Progenitor cell of endocrine pancreas (in vitro differentiated cells): ENCODE results near the gene MECP2. TPM values are rescaled to one million over a fixed set of nuclear protein-coding genes. Genes with fewer than 3 reads are reported as not detected.

Source experiments
- DNase-seq: peaks from one replicate; pipeline ENCODE4 v3.0.0; 2021; ENCODE audit warnings: low spot score; ENCODE audit not compliant: unreplicated experiment
- H3K27ac Mint-ChIP-seq: 2 replicates; pipeline ENCODE4 v1.8.0; 2021; ENCODE audit warnings: mild to moderate bottlenecking, moderate library complexity, mixed read lengths
- H3K27me3 Mint-ChIP-seq: 2 replicates; pipeline ENCODE4 v1.8.0; 2021; ENCODE audit warnings: mixed read lengths
- H3K36me3 Mint-ChIP-seq: 2 replicates; pipeline ENCODE4 v1.8.0; 2022; ENCODE audit warnings: mixed read lengths; ENCODE audit not compliant: insufficient read depth
- H3K4me1 Mint-ChIP-seq: 2 replicates; pipeline ENCODE4 v1.8.0; 2021; ENCODE audit warnings: low read depth, mixed read lengths
- H3K4me3 Mint-ChIP-seq: 2 replicates; pipeline ENCODE4 v1.8.0; 2021; ENCODE audit warnings: low read depth, mild to moderate bottlenecking, moderate library complexity, mixed read lengths
- H3K9me3 Mint-ChIP-seq: 2 replicates; pipeline ENCODE4 v1.8.0; 2021; ENCODE audit warnings: low read depth, mixed read lengths
- total RNA-seq: library from RNA; stranded (reverse); gene quantifications from 2 replicates; pipeline ENCODE4 v1.2.1, GENCODE V29; 2021
- TF ChIP-seq, protein P1 (sequence below): fragments of 200-600 bp; sonication (generic); IDR thresholded peaks from one replicate; pipeline ENCODE4 v1.5.0; 2021; ENCODE audit warnings: antibody characterized with exemption, mild to moderate bottlenecking; ENCODE audit not compliant: unreplicated experiment

MECP2 gene
- total RNA-seq, 1 donor from 2014 or later: 47.6 TPM

DNA sequence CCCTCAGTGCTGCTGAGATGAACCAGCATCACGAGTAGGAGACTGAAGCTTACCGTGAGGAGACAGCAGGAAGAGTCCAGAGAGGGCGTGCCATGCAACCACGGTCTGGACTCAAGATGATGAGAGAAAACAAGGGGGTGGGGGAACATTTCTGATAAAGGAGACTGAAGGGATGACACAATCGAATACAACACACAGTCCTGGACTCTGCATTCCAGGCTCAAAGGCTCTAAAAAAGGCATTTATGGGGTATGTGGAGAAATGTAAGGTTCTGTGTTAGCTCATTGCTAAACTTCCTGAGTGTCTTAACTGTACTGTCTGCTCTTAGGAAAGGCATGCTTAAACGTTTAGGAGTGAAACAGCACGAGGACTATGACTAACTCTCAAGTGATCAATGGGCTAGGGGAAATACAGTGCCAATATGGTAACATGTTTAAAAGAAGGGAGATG lies 57.2 kb downstream of the MECP2 start:
- no peaks in the 10 kb centered on the region for H3K27me3 Mint-ChIP-seq

DNA sequence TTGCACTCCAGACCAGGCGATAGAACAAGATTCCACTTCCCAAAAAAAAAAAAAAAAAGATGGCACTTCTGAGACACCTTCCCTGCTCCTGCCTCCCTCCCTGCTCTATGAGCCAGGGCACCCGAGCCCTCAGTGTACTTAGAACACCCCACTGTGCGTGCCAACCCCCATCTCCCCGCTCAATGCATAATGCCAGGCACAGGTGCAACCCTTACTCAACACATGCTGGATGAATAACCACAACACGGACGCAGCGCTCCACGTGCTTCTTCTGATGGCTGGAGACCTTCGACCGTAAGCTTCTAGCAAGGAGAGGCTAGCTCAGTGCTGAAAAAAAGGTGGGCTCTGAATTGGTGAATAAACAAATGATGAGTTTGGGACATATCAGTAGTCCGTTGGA lies 57.9 kb downstream of the MECP2 start:
- H3K36me3 Mint-ChIP-seq: peaks cover 3% of the 10 kb centered on the region
- H3K9me3 Mint-ChIP-seq: peaks cover 8% of the 10 kb centered on the region
- no peak overlapping the region for H3K4me3 Mint-ChIP-seq
- H3K27ac Mint-ChIP-seq: peak overlapping the region; percentile 47
- TF ChIP-seq, protein P1, sequence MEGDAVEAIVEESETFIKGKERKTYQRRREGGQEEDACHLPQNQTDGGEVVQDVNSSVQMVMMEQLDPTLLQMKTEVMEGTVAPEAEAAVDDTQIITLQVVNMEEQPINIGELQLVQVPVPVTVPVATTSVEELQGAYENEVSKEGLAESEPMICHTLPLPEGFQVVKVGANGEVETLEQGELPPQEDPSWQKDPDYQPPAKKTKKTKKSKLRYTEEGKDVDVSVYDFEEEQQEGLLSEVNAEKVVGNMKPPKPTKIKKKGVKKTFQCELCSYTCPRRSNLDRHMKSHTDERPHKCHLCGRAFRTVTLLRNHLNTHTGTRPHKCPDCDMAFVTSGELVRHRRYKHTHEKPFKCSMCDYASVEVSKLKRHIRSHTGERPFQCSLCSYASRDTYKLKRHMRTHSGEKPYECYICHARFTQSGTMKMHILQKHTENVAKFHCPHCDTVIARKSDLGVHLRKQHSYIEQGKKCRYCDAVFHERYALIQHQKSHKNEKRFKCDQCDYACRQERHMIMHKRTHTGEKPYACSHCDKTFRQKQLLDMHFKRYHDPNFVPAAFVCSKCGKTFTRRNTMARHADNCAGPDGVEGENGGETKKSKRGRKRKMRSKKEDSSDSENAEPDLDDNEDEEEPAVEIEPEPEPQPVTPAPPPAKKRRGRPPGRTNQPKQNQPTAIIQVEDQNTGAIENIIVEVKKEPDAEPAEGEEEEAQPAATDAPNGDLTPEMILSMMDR: no peak
- H3K4me1 Mint-ChIP-seq: no peaks in the 10 kb centered on the region
- no peak for DNase-seq
- H3K27me3 Mint-ChIP-seq: no peaks in the 10 kb centered on the region

More for the DNA sequence above, 57.2 kb downstream of the MECP2 start:
- H3K27ac Mint-ChIP-seq: no peak overlapping the region
- no peak for DNase-seq
- peaks cover 3% of the 10 kb centered on the region for H3K36me3 Mint-ChIP-seq
- H3K9me3 Mint-ChIP-seq: peaks cover 8% of the 10 kb centered on the region
- H3K4me1 Mint-ChIP-seq: no peaks in the 10 kb centered on the region
- TF ChIP-seq, protein P1: no peak
- H3K4me3 Mint-ChIP-seq: no peak overlapping the region

DNA sequence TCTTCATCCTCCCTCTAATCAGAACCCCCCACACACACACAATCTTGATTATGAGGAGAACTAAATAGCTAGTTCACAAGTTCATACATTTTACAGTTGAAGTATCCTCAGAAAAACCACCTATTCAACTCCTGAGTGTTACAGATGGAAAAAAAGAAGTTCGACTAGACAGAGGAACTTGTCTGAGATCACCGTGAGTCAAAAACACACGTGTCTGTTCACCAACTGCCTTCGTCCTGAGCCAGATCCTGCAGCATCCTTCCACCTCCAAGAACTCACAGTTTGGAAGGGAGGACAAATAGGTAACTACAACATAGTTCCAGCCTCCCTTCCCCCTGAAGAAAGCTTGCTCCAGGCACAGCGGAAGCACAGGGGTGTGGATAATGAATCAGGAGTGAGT lies 58.9 kb downstream of the MECP2 start:
- no peak for DNase-seq
- TF ChIP-seq, protein P1: no peak
- Mint-ChIP-seq H3K4me3 (no peak overlapping the region), H3K36me3 (peaks cover 1% of the 10 kb centered on the region), H3K27me3 (no peaks in the 10 kb centered on the region), H3K27ac (peak overlapping the region; percentile 46), H3K9me3 (peaks cover 8% of the 10 kb centered on the region), H3K4me1 (no peaks in the 10 kb centered on the region)

DNA sequence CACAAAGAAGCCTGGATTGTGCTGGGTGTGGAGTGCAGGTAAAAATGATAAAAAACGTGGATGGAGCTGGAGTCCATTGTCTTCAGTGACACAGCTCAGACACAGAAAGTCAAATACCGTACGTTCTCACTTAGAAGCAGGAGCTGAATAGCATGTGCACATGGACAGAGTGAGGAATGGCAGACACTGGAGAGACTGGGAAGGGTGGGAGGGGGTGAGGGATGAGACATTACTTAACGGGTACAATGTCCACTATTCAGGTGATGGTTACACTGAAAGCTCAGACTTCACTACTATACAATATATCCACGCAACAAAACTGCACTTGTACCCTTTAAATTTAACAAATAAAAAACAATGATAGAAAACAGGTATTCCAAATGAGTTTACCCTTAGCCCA lies 59.8 kb downstream of the MECP2 start:
- H3K4me3 Mint-ChIP-seq: no peak overlapping the region
- no peaks in the 10 kb centered on the region for H3K27me3 Mint-ChIP-seq

DNA sequence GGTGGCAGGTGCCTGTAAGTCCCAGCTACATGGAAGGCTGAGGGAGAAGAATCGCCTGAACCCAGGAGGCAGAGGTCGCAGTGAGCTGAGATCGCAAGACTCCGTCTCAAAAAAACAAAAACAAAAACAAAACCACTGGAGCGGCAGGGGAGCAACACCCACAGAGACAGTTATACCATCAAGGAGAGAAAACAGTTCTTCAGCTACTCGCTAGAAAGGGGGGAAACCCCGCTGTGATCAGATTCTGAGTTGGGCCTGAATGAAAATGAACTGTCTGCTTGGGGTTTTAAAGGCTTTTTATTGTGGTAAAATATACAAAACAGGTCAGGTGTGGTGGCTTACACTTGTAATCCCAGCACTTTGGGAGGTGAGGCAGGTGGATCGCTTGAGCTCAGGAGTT lies 61.0 kb downstream of the MECP2 start:
- TF ChIP-seq, protein P1: no peak
- Mint-ChIP-seq H3K4me3 (no peak overlapping the region), H3K36me3 (peaks cover 5% of the 10 kb centered on the region), H3K4me1 (no peaks in the 10 kb centered on the region), H3K9me3 (peaks cover 8% of the 10 kb centered on the region), H3K27me3 (no peaks in the 10 kb centered on the region), H3K27ac (peak overlapping the region; percentile 55)
- no peak for DNase-seq

More for the DNA sequence above, 59.8 kb downstream of the MECP2 start:
- Mint-ChIP-seq H3K4me1 (no peaks in the 10 kb centered on the region), H3K36me3 (peaks cover 1% of the 10 kb centered on the region), H3K9me3 (peaks cover 8% of the 10 kb centered on the region), H3K27ac (no peak overlapping the region)
- TF ChIP-seq, protein P1: no peak
- DNase-seq: no peak
